GM21390 (cell line): Measurements from ENCODE around the gene NELFA.

Source experiments
- ATAC-seq: cut with Tn5 transposase; IDR thresholded peaks from one replicate; pipeline ENCODE4 v1.9.1; 2021; ENCODE audit not compliant: unreplicated experiment

Gene NELFA

GRCh38 chr4:1939664-1940509, 68.9 kb downstream of the NELFA start:
- no peak for ATAC-seq

DNA sequence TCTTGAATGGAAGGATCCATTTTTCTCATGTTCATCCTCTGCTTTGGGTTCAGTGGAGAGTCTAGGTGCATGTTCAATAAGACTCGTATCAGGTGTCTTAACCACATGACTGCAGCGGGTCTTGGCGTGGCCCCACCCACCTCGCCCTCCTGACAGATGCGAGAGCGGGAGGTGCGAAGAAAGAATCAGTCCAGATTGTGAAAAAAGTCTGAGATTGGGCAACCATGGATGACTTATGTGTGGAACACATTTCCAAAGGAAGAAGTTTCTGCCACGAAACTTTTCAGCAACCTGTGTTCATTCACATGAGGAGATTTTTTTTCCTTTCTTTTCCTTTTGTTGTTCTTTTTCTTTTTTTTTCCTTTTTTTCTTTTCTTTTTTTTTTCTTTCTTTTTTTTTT, 70.7 kb downstream of the NELFA start:
- no peak for ATAC-seq

DNA sequence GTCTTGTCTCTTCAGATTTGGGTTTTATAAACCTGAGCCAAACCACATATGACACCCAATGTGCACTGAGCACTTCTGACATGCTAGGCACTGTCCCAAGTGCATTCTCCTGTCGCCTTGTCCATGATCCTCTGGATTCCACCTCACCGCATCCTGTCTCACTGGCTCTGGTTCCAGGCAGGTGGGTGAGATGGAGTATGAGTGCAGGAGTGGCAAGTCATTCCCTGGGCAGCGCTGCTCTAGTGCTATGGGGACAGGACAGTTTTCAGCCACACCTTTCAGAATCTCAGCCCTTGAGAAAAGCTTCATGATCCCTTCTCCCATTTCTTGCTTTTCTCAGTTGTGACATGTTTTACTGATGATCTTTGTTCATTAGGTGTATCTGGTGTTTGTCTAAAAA, 71.2 kb downstream of the NELFA start:
- ATAC-seq: no peak

GRCh38 chr4:1933700-1934099, 75.1 kb downstream of the NELFA start:
- ATAC-seq: no peak

- ATAC-seq: no peak
These were observed 76.0 kb downstream of the NELFA start for GRCh38 chr4:1932736-1933135.
